Globus pallidus (tissue), 1 donor: ENCODE results near the gene ASMT.
"Not testable (repeated sequence)": the region's sequence is repeated elsewhere in the genome, so short reads cannot be mapped to it uniquely, and the experiment has no call there.

Experiments
- DNase-seq: peaks from one replicate; pipeline ENCODE4 v3.0.0-alpha.2; 2015; ENCODE audit warnings: low spot score

The ASMT gene

GRCh38 chrX:1652011-1652811 is 37.4 kb downstream of the ASMT start:
- DNase-seq, result peak; percentile 14

GRCh38 chrX:1656379-1656778 is 41.5 kb downstream of the ASMT start:
- no peak for DNase-seq

- no peak for DNase-seq
Observed at GRCh38 chrX:1657367-1658070, 42.7 kb downstream of the ASMT start.

GRCh38 chrX:1658071-1658491 is 43.2 kb downstream of the ASMT start:
- DNase-seq, result no peak

GRCh38 chrX:1659664-1660461 is 45.0 kb downstream of the ASMT start:
- no peak for DNase-seq

GRCh38 chrX:1661048-1661921 is 46.4 kb downstream of the ASMT start:
- peak; percentile 63 for DNase-seq

GRCh38 chrX:1661922-1662221 is 47.0 kb downstream of the ASMT start:
- no peak for DNase-seq

- no peak for DNase-seq
Observed at GRCh38 chrX:1667566-1667965, 52.7 kb downstream of the ASMT start.

GRCh38 chrX:1673337-1673736 is 58.5 kb downstream of the ASMT start:
- DNase-seq, result no peak

- no peak for DNase-seq
Observed at GRCh38 chrX:1676866-1677265, 62.0 kb downstream of the ASMT start.

GRCh38 chrX:1679238-1679637 is 64.4 kb downstream of the ASMT start:
- no peak for DNase-seq

GRCh38 chrX:1681439-1681838 is 66.6 kb downstream of the ASMT start:
- no peak for DNase-seq

- DNase-seq, result not testable (repeated sequence)
Observed at GRCh38 chrX:1681856-1682255, 67.0 kb downstream of the ASMT start.

- not testable (repeated sequence) for DNase-seq
Observed at GRCh38 chrX:1682501-1682900, 67.6 kb downstream of the ASMT start.

GRCh38 chrX:1684883-1685282 is 70.0 kb downstream of the ASMT start:
- not testable (repeated sequence) for DNase-seq

- not testable (repeated sequence) for DNase-seq
Observed at GRCh38 chrX:1685444-1685880, 70.6 kb downstream of the ASMT start.

- DNase-seq, result no peak
Observed at GRCh38 chrX:1686642-1687041, 71.8 kb downstream of the ASMT start.
